HG02981 (cell line): ENCODE data around the gene SAG.

Source experiments
- ATAC-seq: cut with Tn5 transposase; IDR thresholded peaks from one replicate; pipeline ENCODE4 v1.9.1; 2021; ENCODE audit warnings: mild to moderate bottlenecking, moderate library complexity; ENCODE audit not compliant: unreplicated experiment

The SAG gene

GRCh38 chr2:233307565-233307964, at the start of gene SAG:
TSS of gene SAG (plus strand) at chr2:233307816. CDS start at chr2:233309190, 1,374 bp downstream.
- ATAC-seq = no peak

GRCh38 chr2:233258211-233258610, 49.4 kb upstream of the SAG start:
- no peak for ATAC-seq

- ATAC-seq = no peak
These were observed 47.9 kb upstream of the SAG start for GRCh38 chr2:233259730-233260129.

- no peak for ATAC-seq
These were observed 47.0 kb upstream of the SAG start for GRCh38 chr2:233260661-233261060.

- no peak for ATAC-seq
These were observed 45.6 kb upstream of the SAG start for GRCh38 chr2:233261819-233262555.

- ATAC-seq = no peak
These were observed 45.1 kb upstream of the SAG start for GRCh38 chr2:233262562-233262961.

GRCh38 chr2:233263045-233263570, 44.5 kb upstream of the SAG start:
- ATAC-seq = no peak

GRCh38 chr2:233264667-233265066, 42.9 kb upstream of the SAG start:
- no peak for ATAC-seq

- no peak for ATAC-seq
These were observed 41.7 kb upstream of the SAG start for GRCh38 chr2:233265899-233266431.

GRCh38 chr2:233266481-233266880, 41.1 kb upstream of the SAG start:
- no peak for ATAC-seq

GRCh38 chr2:233267516-233268245, 39.9 kb upstream of the SAG start:
- peak; percentile 86 for ATAC-seq

GRCh38 chr2:233270366-233270765, 37.2 kb upstream of the SAG start:
- no peak for ATAC-seq

GRCh38 chr2:233270951-233271350, 36.7 kb upstream of the SAG start:
- no peak for ATAC-seq

GRCh38 chr2:233271693-233272092, 35.9 kb upstream of the SAG start:
- ATAC-seq = no peak

- ATAC-seq = no peak
These were observed 34.5 kb upstream of the SAG start for GRCh38 chr2:233273120-233273519.

GRCh38 chr2:233275223-233275622, 32.4 kb upstream of the SAG start:
- ATAC-seq = no peak

- no peak for ATAC-seq
These were observed 28.7 kb upstream of the SAG start for GRCh38 chr2:233278921-233279320.

- ATAC-seq = no peak
These were observed 27.4 kb upstream of the SAG start for GRCh38 chr2:233280114-233280693.

- ATAC-seq = no peak
These were observed 26.1 kb upstream of the SAG start for GRCh38 chr2:233281553-233281952.

GRCh38 chr2:233281992-233282603, 25.5 kb upstream of the SAG start:
- no peak for ATAC-seq

- no peak for ATAC-seq
These were observed 21.7 kb upstream of the SAG start for GRCh38 chr2:233285921-233286320.
